Naive thymus-derived CD8-positive, alpha-beta T cell (primary cell): ENCODE measurements around the gene SLC25A53. TPM values are rescaled to one million over a fixed set of nuclear protein-coding genes. Genes with fewer than 3 reads are reported as not detected.
A peak's percentile ranks its signal among the peaks of the same experiment; 100 is the strongest.
"Not testable (repeated sequence)": the region's sequence is repeated elsewhere in the genome, so short reads cannot be mapped to it uniquely, and the experiment has no call there.

Source experiments
- ATAC-seq, 2 donors: fragments of 150-1000 bp; cut with Tn5 transposase in 1 of 2; sonication (Bioruptor Pico), chemical (Tn5 transposase) in 1 of 2; 1 replicate in 1 of 2; 2 replicates in 1 of 2; pipeline ENCODE4 v1.10.0; 2021; ENCODE audit warnings: mild to moderate bottlenecking in 2 of 2, moderate library complexity in 2 of 2
- POLR2A ChIA-PET: fragments of 350-600 bp; sonication (Branson Sonifier 250); formaldehyde crosslinking; loops from one replicate; lab custom pipeline; 2021; ENCODE audit warnings: antibody characterized with exemption; lab: Charles Lee
- DNase-seq, 10 donors: peaks; one replicate each; pipeline versions ENCODE4 v3.0.0 to v3.0.0-alpha.2; 2020 to 2022
- H3K27ac Mint-ChIP-seq, 10 donors: one replicate each; pipeline ENCODE4 v1.8.0; 2020 to 2022; ENCODE audit warnings: mild to moderate bottlenecking in 10 of 10, mixed read lengths in 10 of 10, moderate library complexity in 4 of 10, inconsistent platforms in 1 of 10
- H3K27me3 Mint-ChIP-seq, 5 donors: one replicate each; pipeline ENCODE4 v1.8.0; 2021 to 2022; ENCODE audit warnings: mixed read lengths in 5 of 5
- H3K36me3 Mint-ChIP-seq, 3 donors: one replicate each; pipeline ENCODE4 v1.8.0; 2020 to 2022; ENCODE audit warnings: mixed read lengths in 3 of 3, mild to moderate bottlenecking in 2 of 3, inconsistent platforms in 1 of 3
- H3K4me1 Mint-ChIP-seq, 4 donors: one replicate each; pipeline ENCODE4 v1.8.0; 2021 to 2022; ENCODE audit warnings: mixed read lengths in 4 of 4
- H3K4me3 Mint-ChIP-seq, 10 donors: one replicate each; pipeline ENCODE4 v1.8.0; 2020 to 2022; ENCODE audit warnings: mild to moderate bottlenecking in 10 of 10, mixed read lengths in 10 of 10, moderate library complexity in 6 of 10, inconsistent platforms in 1 of 10
- H3K9me3 Mint-ChIP-seq, 9 donors: one replicate each; pipeline ENCODE4 v1.8.0; 2020 to 2022; ENCODE audit warnings: mixed read lengths in 9 of 9, mild to moderate bottlenecking in 3 of 9, inconsistent platforms in 1 of 9, moderate library complexity in 1 of 9
- polyA plus RNA-seq, 3 donors: library from polyadenylated mRNA; unstranded; fragments of 300-500 nt; fragmentation: Illumina TruSeq; gene quantifications; one replicate each; pipeline ENCODE4 v1.2.3, GENCODE V29; 2021
- total RNA-seq, 8 experiments: library from RNA in 2 of 8; stranded (reverse) in 2 of 8; gene quantifications; one replicate each; pipeline ENCODE4 v1.2.3 and lab custom pipeline; 2021 to 2026

SLC25A53 gene
- total and polyA plus RNA-seq, 5 experiments from 2014 or later = 8.5 to 28.9 (median 10.0) TPM

DNA sequence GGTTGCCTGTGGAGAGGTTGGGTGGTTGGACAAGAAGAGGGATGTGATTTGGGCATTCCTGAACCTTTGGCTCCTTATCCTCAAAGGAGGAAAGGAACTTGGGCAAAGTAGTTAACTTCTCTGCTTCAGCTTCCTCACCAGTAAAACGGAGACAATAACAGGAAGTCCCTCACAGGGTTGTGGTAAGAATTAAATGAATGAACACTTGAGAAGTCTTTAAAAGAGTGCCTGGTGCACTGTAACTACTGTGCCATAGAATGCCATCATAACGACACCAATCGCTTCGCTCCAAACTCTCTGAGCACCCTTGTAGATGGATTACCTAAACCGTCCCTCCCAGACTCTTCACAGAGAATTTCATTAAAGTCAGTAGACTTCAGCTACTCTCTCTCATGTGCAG is 34.0 kb downstream of the SLC25A53 start:
- H3K4me3 Mint-ChIP-seq = peak overlapping the region; percentile 34 to 83 (median 59)
- POLR2A ChIA-PET = interaction anchor here (0.7 to 1.8 kb wide), 3 partner anchors 10 to 34 kb away, joined by 4 to 9 read pairs (median 7); partner anchors contain the start of genes SLC25A53 and ZCCHC18
- ATAC-seq = peak; percentile 95 to 96
- peaks cover 12 to 54% (median 29%) of the 10 kb centered on the region in 4 donors for H3K4me1 Mint-ChIP-seq
- peak overlapping the region; percentile 64 to 95 (median 93) for H3K27ac Mint-ChIP-seq
- no peaks in the 10 kb centered on the region for H3K27me3 Mint-ChIP-seq
- peaks cover 0 to 14% (median 0%) of the 10 kb centered on the region in 3 donors for H3K36me3 Mint-ChIP-seq
- DNase-seq = peak in 3 of 10 donors; percentile 8 to 52 (median 39)
- H3K9me3 Mint-ChIP-seq = no peaks in the 10 kb centered on the region

DNA sequence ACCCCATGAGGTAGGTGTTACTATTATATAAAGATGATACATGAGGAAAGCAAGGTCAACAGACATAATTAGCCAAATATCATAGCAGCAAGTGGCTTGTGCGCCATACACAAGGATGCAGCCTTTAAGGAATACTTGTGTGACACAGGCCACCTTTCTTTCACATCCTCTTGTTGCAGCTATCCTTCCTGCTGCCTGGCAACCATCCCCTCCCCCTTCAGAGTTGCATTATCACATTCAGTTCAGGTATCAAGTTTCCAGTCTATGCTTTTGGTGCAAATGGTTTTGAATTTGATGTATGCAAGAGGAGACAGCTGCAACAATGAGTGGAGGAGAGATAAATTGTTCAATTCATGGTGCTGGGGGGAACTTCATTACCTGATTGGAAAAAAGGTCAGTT is 38.0 kb downstream of the SLC25A53 start:
- no peak overlapping the region for H3K4me3 Mint-ChIP-seq
- DNase-seq (no peak), ATAC-seq (no peak)
- H3K27ac Mint-ChIP-seq = peak overlapping the region in 1 of 10 donors; percentile 72
- H3K36me3 Mint-ChIP-seq = no peaks in the 10 kb centered on the region
- no peaks in the 10 kb centered on the region for H3K27me3 Mint-ChIP-seq
- no peaks in the 10 kb centered on the region for H3K9me3 Mint-ChIP-seq
- POLR2A ChIA-PET = interaction anchor here (1.0 to 1.4 kb wide), 2 partner anchors 38 to 40 kb away, joined by 3 read pairs; partner anchors contain the start of gene SLC25A53
- peaks cover 17 to 36% (median 35%) of the 10 kb centered on the region in 4 donors for H3K4me1 Mint-ChIP-seq

DNA sequence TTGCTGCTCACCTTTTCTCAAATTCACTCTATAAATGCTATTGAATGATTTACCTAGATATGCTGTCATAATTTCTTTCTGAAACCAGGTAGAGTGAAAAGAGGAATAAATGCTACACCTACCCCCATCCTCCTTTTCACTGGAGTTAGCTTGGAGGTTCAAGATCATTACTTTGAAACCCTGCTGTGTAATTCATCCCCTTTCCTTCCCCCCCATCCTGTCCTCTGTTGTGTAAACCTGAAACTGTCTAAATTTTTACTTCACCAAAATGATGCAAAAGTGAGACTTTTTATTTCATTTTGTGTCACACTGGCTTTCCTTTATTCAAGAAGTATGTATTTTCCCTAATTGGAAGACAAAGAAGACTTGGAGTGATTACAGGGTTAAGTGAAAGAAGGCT is 39.0 kb downstream of the SLC25A53 start:
- no peaks in the 10 kb centered on the region for H3K9me3 Mint-ChIP-seq
- H3K36me3 Mint-ChIP-seq = no peaks in the 10 kb centered on the region
- POLR2A ChIA-PET = no interaction called here
- no peaks in the 10 kb centered on the region for H3K27me3 Mint-ChIP-seq
- H3K27ac Mint-ChIP-seq = peak overlapping the region in 4 of 10 donors; percentile 19 to 75 (median 57)
- H3K4me1 Mint-ChIP-seq = peaks cover 12 to 35% (median 32%) of the 10 kb centered on the region in 4 donors
- DNase-seq (no peak), ATAC-seq (no peak)
- no peak overlapping the region for H3K4me3 Mint-ChIP-seq

DNA sequence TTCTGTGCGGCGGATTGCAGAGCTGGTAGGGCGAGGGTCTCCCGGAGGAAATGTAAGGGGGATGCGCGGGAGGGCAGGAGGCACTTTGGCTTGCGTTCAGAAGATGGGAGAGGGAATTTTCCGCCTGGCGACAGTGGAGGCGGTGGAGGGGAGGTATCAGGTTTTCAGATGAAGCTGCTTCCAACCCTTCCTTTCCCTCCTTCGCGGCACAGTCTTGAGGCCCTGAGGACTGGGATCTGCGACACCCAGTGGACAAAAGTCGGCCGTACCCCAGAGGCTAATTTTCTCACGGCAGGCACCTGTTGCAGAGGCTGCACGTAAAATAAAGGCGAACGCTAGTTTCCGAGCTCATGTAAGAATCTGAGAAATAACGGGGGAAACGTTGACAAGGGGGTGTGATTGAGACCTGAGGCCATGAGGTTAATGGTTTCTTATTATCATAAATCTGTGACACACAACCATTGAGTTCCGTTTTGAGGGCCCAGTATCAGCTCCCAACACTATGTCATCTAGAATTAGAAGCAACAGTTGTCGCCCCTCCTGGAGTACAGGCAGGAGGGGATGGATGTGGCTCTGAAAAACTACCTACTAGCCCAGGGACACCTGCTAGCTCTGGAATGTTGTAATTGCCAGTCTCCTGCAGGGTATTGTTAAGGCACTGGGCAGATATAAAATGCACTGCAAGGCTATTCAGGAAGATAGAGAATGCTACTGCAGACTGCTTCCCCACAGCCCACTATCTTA is 43.4 kb downstream of the SLC25A53 start:
- ATAC-seq = peak; percentile 50 to 53
- Mint-ChIP-seq H3K27ac (peak overlapping the region; percentile 80 to 98 (median 94)), H3K27me3 (no peaks in the 10 kb centered on the region), H3K36me3 (no peaks in the 10 kb centered on the region), H3K9me3 (no peaks in the 10 kb centered on the region), H3K4me1 (peaks cover 21 to 59% (median 45%) of the 10 kb centered on the region in 4 donors), H3K4me3 (peak overlapping the region; percentile 83 to 95 (median 90))
- DNase-seq = peak in 9 of 10 donors; percentile 23 to 71 (median 48)
- POLR2A ChIA-PET = interaction anchor here (0.6 to 3.1 kb wide), 8 partner anchors 10 to 426 kb away, joined by 3 to 24 read pairs (median 6); partner anchors contain the start of gene SLC25A53

DNA sequence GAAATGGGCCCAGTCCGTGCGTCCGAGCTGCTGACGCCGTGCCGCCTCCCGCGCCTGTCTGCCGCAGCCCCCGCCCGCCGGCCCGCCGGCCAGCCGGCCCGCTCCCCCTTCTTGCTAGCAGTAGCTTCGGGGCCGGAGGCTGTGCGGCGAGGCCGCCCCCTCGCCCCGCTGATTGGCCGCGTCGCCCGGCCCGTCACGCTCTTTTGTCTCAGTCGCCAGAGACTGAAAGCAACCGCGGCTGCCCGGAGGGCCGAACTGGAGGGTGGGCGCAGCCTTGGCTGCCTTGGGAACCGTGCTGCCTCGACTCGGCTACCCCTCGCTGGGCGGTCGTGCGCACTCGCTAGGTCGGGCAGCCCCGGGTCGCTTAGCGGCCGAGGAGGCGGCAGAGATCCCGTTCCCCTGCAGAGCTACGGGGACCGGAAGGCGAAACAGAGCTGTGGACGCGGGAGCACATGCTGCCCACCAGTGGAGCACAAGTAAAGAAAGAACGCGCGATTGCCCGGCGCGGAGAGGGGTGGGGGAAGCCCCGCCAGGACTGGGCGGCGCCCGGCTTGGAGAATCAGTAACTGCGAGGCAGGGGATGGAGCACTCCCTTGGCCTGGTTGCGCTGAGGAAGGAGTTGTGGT is 44.4 kb downstream of the SLC25A53 start, which contains the start of gene ZCCHC18:
ZCCHC18 (plus strand) TSS at position 198 of the 626 bp plus-strand sequence. CDS start 1,589 bp downstream, outside the sequence.
- DNase-seq = peak in 9 of 10 donors; percentile 9 to 64 (median 22)
- Mint-ChIP-seq H3K27me3 (no peaks in the 10 kb centered on the region), H3K4me3 (peak within 1 kb of the TSS; percentile 83 to 95 (median 90)), H3K9me3 (no peaks in the 10 kb centered on the region), H3K36me3 (no peaks in the 10 kb centered on the region), H3K27ac (peak within 1 kb of the TSS; percentile 91 to 98 (median 96)), H3K4me1 (peaks cover 15 to 63% (median 47%) of the 10 kb centered on the region in 4 donors)
- POLR2A ChIA-PET = interaction anchor here (0.6 to 3.1 kb wide), 6 partner anchors 10 to 46 kb away, joined by 3 to 24 read pairs (median 8); partner anchors contain the start of gene SLC25A53
- ATAC-seq = peak; percentile 28 to 48

DNA sequence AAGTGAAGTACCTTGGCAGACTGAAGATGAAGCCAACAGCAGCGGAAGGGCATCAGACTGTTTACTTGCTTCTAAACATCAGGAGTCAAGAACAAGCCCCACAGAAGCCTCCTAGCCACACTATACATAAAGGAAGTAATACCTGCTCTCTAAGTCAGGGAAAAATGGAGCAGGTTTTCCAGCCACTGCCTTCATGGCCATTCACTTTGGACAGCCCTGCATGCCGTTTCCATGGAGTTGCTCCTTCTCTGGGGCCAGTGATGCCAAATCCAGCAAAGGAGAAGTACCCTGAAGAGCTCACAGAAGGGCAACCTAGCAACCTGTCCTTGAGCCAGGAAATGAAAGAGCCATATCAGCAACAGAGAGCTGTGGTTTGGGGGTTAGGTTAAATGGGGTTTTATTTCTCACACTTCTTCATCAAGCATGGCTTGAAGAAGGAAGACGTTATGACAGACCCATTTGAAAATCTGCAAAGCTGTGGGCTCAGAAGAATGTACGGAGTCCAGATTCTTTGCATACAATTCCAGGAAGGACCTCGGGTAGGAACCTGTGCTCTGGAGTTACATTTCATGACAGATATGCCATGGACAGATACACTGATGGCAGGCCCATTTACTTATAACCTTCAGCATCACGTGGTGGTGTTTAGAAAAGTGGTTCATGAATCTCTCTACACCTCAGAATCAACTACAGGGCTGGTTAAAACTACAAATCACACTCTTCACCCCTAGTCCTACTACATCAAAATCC is 46.1 kb downstream of the SLC25A53 start:
- Mint-ChIP-seq H3K4me1 (peaks cover 20 to 68% (median 50%) of the 10 kb centered on the region in 4 donors), H3K27ac (peak overlapping the region; percentile 91 to 98 (median 96)), H3K4me3 (peak overlapping the region; percentile 71 to 94 (median 88))
- DNase-seq (peak in 5 of 10 donors; percentile 41 to 67 (median 62)), ATAC-seq (peak; percentile 63 to 75)
- H3K36me3 Mint-ChIP-seq, H3K27me3 Mint-ChIP-seq, H3K9me3 Mint-ChIP-seq: not testable (repeated sequence)
- POLR2A ChIA-PET = interaction anchor here (1.4 to 3.1 kb wide), 4 partner anchors 25 to 56 kb away, joined by 3 to 24 read pairs (median 6); partner anchors contain the start of genes FAM199X and SLC25A53

DNA sequence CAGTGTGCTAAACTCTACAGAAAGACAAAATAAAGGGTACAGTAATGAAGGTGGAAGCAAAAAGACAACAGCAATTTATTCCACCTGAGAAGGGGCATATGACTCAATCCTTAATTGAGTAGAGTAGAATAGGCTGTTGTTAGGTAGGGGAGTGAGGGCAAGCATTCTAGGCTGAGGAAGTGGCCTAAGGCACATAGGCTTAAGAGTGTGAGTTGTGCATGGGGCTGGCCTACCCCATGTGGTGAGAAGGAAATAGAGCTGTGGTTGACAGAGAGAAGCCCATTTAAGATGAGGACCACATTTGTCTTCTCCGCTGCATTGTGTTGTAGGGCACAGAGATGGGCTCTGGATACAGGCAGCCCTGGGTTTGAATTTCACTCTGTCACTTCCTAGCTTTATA is 47.9 kb downstream of the SLC25A53 start:
- no peak for DNase-seq
- no peak for ATAC-seq
- Mint-ChIP-seq H3K27ac (peak overlapping the region; percentile 36 to 98 (median 87)), H3K4me1 (peaks cover 15 to 54% (median 41%) of the 10 kb centered on the region in 4 donors), H3K9me3 (no peaks in the 10 kb centered on the region), H3K27me3 (no peaks in the 10 kb centered on the region), H3K4me3 (peak overlapping the region in 6 of 10 donors; percentile 15 to 91 (median 46)), H3K36me3 (peaks cover 0 to 6% (median 0%) of the 10 kb centered on the region in 3 donors)
- POLR2A ChIA-PET = interaction anchor here (1.1 to 1.8 kb wide), 2 partner anchors 10 to 48 kb away, joined by 4 to 6 read pairs; partner anchors contain the start of gene SLC25A53

DNA sequence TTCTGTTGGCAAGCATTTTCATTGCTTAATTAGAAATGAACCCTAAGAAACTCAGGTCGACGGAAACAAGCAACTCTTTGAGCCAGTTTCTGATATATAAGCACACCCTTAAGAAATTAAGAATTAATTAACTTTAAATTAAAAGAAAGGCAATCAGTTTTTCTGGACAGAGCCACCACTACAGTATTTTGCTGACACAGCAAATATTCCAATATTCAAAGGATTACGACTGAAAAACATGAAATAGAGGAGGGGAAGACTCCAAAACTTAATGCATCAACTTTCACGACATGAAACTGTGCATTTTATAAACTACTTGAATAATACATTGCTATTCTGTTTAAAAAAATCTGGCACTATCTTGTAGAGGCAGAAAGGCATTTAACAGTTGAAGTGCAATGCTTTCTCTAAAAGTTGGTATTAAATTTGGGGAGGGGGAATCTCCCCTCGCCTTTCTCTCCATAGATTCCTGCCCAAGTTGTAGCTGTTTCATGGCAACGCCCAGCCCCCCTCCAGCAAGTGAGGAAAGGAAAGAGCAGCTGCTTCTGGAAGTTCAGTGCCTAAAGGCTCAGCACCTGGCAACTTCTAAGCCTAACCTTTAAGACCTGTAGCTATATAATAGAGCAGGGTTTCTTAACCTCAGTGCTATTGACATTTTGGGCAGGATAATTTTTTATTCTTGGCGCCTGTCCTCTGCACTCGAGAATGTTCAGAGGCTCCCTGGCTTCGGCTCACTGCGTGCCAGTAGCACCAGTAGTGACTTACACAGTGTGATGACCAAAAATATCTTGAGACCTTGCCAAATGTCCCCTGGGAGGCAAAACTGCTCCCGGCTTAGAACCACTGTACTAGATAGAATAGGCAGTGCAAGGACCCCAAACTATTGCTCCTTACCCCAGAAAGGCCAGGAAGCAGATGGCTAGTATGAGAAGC is 51.2 kb downstream of the SLC25A53 start:
- no peak for ATAC-seq
- H3K27ac Mint-ChIP-seq = peak overlapping the region in 6 of 10 donors; percentile 27 to 83 (median 51)
- H3K36me3 Mint-ChIP-seq = peaks cover 0 to 19% (median 0%) of the 10 kb centered on the region in 3 donors

DNA sequence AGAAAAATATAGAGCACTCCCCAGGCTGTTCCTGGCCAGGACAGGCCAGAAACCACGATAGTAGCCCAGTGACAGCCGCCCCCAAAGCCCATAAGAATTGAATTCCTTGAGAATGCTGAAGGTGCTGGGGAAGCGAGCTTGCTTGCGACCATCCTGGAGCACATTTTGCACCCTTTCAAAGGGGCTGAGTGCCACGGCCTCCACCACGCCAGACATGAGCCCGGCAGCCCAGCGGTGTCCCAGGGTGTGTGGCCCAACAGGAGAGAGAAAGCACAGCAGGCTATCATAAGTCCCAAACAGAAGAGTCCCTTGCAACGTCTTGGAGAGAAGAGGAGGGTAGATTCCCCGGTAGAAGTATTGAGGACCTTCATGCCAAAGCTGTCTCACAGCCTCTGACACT is 52.1 kb downstream of the SLC25A53 start:
- peak overlapping the region in 1 of 10 donors; percentile 52 for H3K27ac Mint-ChIP-seq
- POLR2A ChIA-PET = no interaction called here
- H3K27me3 Mint-ChIP-seq = no peaks in the 10 kb centered on the region
- H3K4me1 Mint-ChIP-seq = peaks cover 11 to 25% (median 18%) of the 10 kb centered on the region in 4 donors
- H3K9me3 Mint-ChIP-seq = no peaks in the 10 kb centered on the region
- DNase-seq (no peak), ATAC-seq (no peak)
- H3K4me3 Mint-ChIP-seq = no peak overlapping the region
- peaks cover 0 to 19% (median 0%) of the 10 kb centered on the region in 3 donors for H3K36me3 Mint-ChIP-seq

More for the DNA sequence above, 51.2 kb downstream of the SLC25A53 start:
- Mint-ChIP-seq H3K9me3 (no peaks in the 10 kb centered on the region), H3K4me3 (no peak overlapping the region), H3K4me1 (peaks cover 15 to 32% (median 26%) of the 10 kb centered on the region in 4 donors), H3K27me3 (no peaks in the 10 kb centered on the region)
- POLR2A ChIA-PET = no interaction called here
- DNase-seq = no peak

DNA sequence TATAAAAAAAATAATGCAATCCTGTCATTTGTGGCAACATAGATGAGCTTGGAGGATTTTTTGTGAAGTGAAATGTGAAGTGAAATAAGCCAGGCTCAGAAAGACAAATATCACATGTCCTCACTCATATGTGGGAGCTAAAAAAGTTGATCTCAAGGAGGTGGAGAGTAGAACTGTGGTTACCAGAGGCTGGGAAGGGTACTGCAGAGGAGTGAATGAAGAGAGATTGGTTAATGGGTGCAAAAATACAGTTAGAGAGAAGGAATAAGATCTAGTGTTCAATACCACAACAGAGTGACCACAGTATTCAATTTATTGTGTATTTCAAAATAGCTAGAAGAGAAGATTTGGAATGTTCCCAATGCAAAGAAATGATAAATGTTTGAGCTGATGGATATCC is 57.9 kb downstream of the SLC25A53 start:
- Mint-ChIP-seq H3K27ac (peak overlapping the region in 1 of 10 donors; percentile 40), H3K4me3 (no peak overlapping the region), H3K4me1 (peaks cover 0 to 6% (median 2%) of the 10 kb centered on the region in 4 donors), H3K27me3 (no peaks in the 10 kb centered on the region), H3K36me3 (peaks cover 0 to 13% (median 0%) of the 10 kb centered on the region in 3 donors), H3K9me3 (no peaks in the 10 kb centered on the region)
- no peak for DNase-seq
- POLR2A ChIA-PET = interaction anchor here (0.6 to 2.5 kb wide), 3 partner anchors 11 to 17 kb away, joined by 3 to 13 read pairs (median 4); partner anchors contain the start of gene ZCCHC18
- peak in 1 of 2 donors; percentile 48 for ATAC-seq
